Head of caudate nucleus (tissue), 42 donors: ENCODE results near the gene OTUD7B.

Source experiments
- DNase-seq, 42 donors: peaks; one replicate each; pipeline versions ENCODE4 v3.0.0 to v3.0.0-alpha.2; 2020 to 2021; ENCODE audit warnings: mixed read lengths in 7 of 42
- intact Hi-C: fragments of 100-400 bp; cut with DNase I; formaldehyde crosslinking; loops from one replicate; pipeline ENCODE4 v1.15.0; 2022

OTUD7B gene

GRCh38 chr1:149888999-149889289 lies 121.6 kb downstream of the OTUD7B start:
- intact Hi-C loops = no loop called here

GRCh38 chr1:149888247-149888998 lies 122.1 kb downstream of the OTUD7B start:
- intact Hi-C loops = no loop called here
- peak; percentile 41 to 90 (median 75) for DNase-seq

More at GRCh38 chr1:149888999-149889289, 121.6 kb downstream of the OTUD7B start:
- DNase-seq = peak in 7 of 42 donors; percentile 9 to 61 (median 27)
